HEK293 (cell line): ENCODE measurements around the gene GCA.

Experiments
- GLI2 ChIP-seq: fragments of 450-650 bp; formaldehyde crosslinking; IDR thresholded peaks from 2 replicates; pipeline ENCODE4; 2017; ENCODE audit warnings: missing biosample characterization, missing genetic modification characterization, low read depth, borderline replicate concordance
- GLI4 ChIP-seq: fragments of 450-650 bp; formaldehyde crosslinking; IDR thresholded peaks from 2 replicates; pipeline ENCODE4 v1.5.1; 2016; ENCODE audit warnings: missing biosample characterization, missing genetic modification characterization
- GLIS1 ChIP-seq: fragments of 450-650 bp; formaldehyde crosslinking; IDR thresholded peaks from 2 replicates; pipeline ENCODE4 v1.5.1; 2016; ENCODE audit warnings: missing biosample characterization, missing genetic modification characterization
- KLF8 ChIP-seq: fragments of 450-650 bp; formaldehyde crosslinking; IDR thresholded peaks from 2 replicates; pipeline ENCODE4 v1.5.1; 2016; ENCODE audit warnings: missing biosample characterization, missing genetic modification characterization
- REPIN1 ChIP-seq: fragments of 450-650 bp; formaldehyde crosslinking; IDR thresholded peaks from 2 replicates; pipeline ENCODE4 v1.5.1; 2017; ENCODE audit warnings: missing biosample characterization, missing genetic modification characterization, low read depth
- TRIM28 ChIP-seq: IDR thresholded peaks from 2 replicates; pipeline ENCODE4 v1.6.1; 2011; ENCODE audit warnings: low read length, control low read depth, borderline replicate concordance
- ZBTB20 ChIP-seq: fragments of 450-650 bp; formaldehyde crosslinking; IDR thresholded peaks from 2 replicates; pipeline ENCODE4 v1.5.1; 2016; ENCODE audit warnings: missing biosample characterization, missing genetic modification characterization
- ZBTB48 ChIP-seq: fragments of 450-650 bp; formaldehyde crosslinking; IDR thresholded peaks from 2 replicates; pipeline ENCODE4 v1.5.1; 2016; ENCODE audit warnings: missing biosample characterization, missing genetic modification characterization
- ZFHX2 ChIP-seq: fragments of 450-650 bp; formaldehyde crosslinking; conservative IDR thresholded peaks from 2 replicates; pipeline ENCODE4 v1.5.1; 2016; ENCODE audit warnings: missing biosample characterization, missing genetic modification characterization
- ZFP69B ChIP-seq: fragments of 450-650 bp; formaldehyde crosslinking; IDR thresholded peaks from 2 replicates; pipeline ENCODE4 v1.5.1; 2016; ENCODE audit warnings: missing biosample characterization, missing genetic modification characterization
- ZNF10 ChIP-seq: fragments of 450-650 bp; formaldehyde crosslinking; IDR thresholded peaks from 2 replicates; pipeline ENCODE4 v1.5.1; 2017; ENCODE audit warnings: missing biosample characterization, missing genetic modification characterization
- ZNF133 ChIP-seq: fragments of 450-650 bp; formaldehyde crosslinking; IDR thresholded peaks from 2 replicates; pipeline ENCODE4 v1.5.1; 2016; ENCODE audit warnings: missing biosample characterization, missing genetic modification characterization
- ZNF138 ChIP-seq: fragments of 450-650 bp; formaldehyde crosslinking; IDR thresholded peaks from 2 replicates; pipeline ENCODE4 v1.5.1; 2016; ENCODE audit warnings: missing biosample characterization, missing genetic modification characterization, borderline replicate concordance
- ZNF366 ChIP-seq: fragments of 450-650 bp; formaldehyde crosslinking; conservative IDR thresholded peaks from 2 replicates; pipeline ENCODE4 v1.5.1; 2016; ENCODE audit warnings: missing biosample characterization, missing genetic modification characterization
- ZNF433 ChIP-seq: fragments of 450-650 bp; formaldehyde crosslinking; IDR thresholded peaks from 2 replicates; pipeline ENCODE4 v1.5.1; 2016; ENCODE audit warnings: missing biosample characterization, missing genetic modification characterization, low read depth
- ZNF473 ChIP-seq: fragments of 450-650 bp; formaldehyde crosslinking; IDR thresholded peaks from 2 replicates; pipeline ENCODE4 v1.5.1; 2017; ENCODE audit warnings: missing biosample characterization, missing genetic modification characterization
- ZNF510 ChIP-seq: fragments of 450-650 bp; formaldehyde crosslinking; IDR thresholded peaks from 2 replicates; pipeline ENCODE4 v1.5.1; 2018; ENCODE audit warnings: mild to moderate bottlenecking, missing genetic modification characterization, missing biosample characterization; ENCODE audit not compliant: insufficient replicate concordance
- ZNF555 ChIP-seq: fragments of 450-650 bp; formaldehyde crosslinking; conservative IDR thresholded peaks from 2 replicates; pipeline ENCODE4 v1.5.1; 2017; ENCODE audit warnings: missing biosample characterization, mild to moderate bottlenecking, missing genetic modification characterization, inconsistent platforms
- ZNF571 ChIP-seq: fragments of 450-650 bp; formaldehyde crosslinking; IDR thresholded peaks from 2 replicates; pipeline ENCODE4 v1.5.0; 2017; ENCODE audit warnings: missing biosample characterization, missing genetic modification characterization
- ZNF600 ChIP-seq: fragments of 450-650 bp; formaldehyde crosslinking; IDR thresholded peaks from 2 replicates; pipeline ENCODE4 v1.5.1; 2016; ENCODE audit warnings: missing biosample characterization, missing genetic modification characterization
- ZNF654 ChIP-seq: fragments of 450-650 bp; formaldehyde crosslinking; IDR thresholded peaks from 2 replicates; pipeline ENCODE4 v1.5.1; 2016; ENCODE audit warnings: low read depth, missing biosample characterization, missing genetic modification characterization
- TF ChIP-seq, protein P1 (sequence below): fragments of 450-650 bp; formaldehyde crosslinking; IDR thresholded peaks from 2 replicates; pipeline ENCODE4 v1.5.1; 2016; ENCODE audit warnings: missing biosample characterization, missing genetic modification characterization
- TF ChIP-seq, protein P2 (sequence below): fragments of 450-650 bp; formaldehyde crosslinking; IDR thresholded peaks from 2 replicates; pipeline ENCODE4 v1.5.1; 2016; ENCODE audit warnings: missing biosample characterization, missing genetic modification characterization
- TF ChIP-seq, protein P3 (sequence below): fragments of 450-650 bp; formaldehyde crosslinking; IDR thresholded peaks from 2 replicates; pipeline ENCODE4 v1.5.1; 2016; ENCODE audit warnings: missing biosample characterization, missing genetic modification characterization, borderline replicate concordance
- TF ChIP-seq, protein P4 (sequence below): fragments of 450-650 bp; formaldehyde crosslinking; optimal IDR thresholded peaks from 2 replicates; pipeline ENCODE3; 2016; ENCODE audit warnings: missing biosample characterization, mild to moderate bottlenecking, missing genetic modification characterization
- TF ChIP-seq, protein P5 (sequence below): fragments of 450-650 bp; formaldehyde crosslinking; conservative IDR thresholded peaks from 2 replicates; pipeline ENCODE4 v1.5.1; 2016; ENCODE audit warnings: low read depth, missing biosample characterization, missing genetic modification characterization
- TF ChIP-seq, protein P6 (sequence below): fragments of 450-650 bp; formaldehyde crosslinking; IDR thresholded peaks from 2 replicates; pipeline ENCODE4 v1.5.1; 2017; ENCODE audit warnings: missing biosample characterization, missing genetic modification characterization

Gene GCA

DNA sequence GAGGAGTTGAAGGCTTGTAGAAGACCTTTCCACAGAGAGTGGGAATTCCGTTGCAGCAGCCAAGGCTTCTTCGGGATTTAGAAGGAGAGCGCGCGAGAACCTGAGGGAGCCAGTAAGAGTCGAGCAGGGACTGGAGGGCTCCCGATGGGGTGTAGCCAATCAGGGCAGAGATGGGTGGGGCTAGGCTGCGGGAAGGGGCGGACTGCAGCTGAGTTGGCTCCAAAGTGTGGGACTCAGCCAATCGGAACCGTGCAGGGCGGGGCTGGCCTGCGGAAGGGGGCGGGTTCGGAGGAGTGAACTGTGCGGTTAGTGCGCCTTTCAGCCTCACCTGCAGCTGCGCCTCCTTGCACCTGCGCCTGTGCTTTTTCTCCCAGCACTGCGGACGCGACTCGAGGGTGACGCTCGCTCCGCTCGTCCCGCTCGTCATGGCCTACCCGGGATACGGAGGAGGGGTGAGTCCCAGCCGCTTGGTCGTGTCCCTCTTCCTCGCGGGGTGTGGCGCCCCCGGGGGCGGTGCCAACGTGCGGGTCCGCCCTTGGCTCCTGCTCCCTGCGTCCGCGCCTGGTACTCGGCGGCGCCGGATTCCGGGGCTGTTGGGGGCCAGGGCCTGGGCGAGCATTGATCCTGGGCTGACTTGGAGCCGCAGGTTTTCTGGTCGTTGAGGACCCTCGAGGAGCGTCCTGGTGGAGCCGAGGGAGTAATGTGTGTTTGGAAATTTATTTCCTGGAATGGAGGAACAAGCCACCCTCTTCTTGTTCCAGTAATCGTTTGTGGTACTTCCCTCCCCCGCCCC, at the start of gene GCA (continued):
- TF ChIP-seq, protein P1, sequence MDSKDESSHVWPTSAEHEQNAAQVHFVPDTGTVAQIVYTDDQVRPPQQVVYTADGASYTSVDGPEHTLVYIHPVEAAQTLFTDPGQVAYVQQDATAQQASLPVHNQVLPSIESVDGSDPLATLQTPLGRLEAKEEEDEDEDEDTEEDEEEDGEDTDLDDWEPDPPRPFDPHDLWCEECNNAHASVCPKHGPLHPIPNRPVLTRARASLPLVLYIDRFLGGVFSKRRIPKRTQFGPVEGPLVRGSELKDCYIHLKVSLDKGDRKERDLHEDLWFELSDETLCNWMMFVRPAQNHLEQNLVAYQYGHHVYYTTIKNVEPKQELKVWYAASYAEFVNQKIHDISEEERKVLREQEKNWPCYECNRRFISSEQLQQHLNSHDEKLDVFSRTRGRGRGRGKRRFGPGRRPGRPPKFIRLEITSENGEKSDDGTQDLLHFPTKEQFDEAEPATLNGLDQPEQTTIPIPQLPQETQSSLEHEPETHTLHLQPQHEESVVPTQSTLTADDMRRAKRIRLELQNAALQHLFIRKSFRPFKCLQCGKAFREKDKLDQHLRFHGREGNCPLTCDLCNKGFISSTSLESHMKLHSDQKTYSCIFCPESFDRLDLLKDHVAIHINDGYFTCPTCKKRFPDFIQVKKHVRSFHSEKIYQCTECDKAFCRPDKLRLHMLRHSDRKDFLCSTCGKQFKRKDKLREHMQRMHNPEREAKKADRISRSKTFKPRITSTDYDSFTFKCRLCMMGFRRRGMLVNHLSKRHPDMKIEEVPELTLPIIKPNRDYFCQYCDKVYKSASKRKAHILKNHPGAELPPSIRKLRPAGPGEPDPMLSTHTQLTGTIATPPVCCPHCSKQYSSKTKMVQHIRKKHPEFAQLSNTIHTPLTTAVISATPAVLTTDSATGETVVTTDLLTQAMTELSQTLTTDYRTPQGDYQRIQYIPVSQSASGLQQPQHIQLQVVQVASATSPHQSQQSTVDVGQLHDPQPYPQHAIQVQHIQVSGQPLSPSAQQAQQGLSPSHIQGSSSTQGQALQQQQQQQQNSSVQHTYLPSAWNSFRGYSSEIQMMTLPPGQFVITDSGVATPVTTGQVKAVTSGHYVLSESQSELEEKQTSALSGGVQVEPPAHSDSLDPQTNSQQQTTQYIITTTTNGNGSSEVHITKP: peak; percentile 85
- TF ChIP-seq, protein P2, sequence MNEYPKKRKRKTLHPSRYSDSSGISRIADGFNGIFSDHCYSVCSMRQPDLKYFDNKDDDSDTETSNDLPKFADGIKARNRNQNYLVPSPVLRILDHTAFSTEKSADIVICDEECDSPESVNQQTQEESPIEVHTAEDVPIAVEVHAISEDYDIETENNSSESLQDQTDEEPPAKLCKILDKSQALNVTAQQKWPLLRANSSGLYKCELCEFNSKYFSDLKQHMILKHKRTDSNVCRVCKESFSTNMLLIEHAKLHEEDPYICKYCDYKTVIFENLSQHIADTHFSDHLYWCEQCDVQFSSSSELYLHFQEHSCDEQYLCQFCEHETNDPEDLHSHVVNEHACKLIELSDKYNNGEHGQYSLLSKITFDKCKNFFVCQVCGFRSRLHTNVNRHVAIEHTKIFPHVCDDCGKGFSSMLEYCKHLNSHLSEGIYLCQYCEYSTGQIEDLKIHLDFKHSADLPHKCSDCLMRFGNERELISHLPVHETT (tag by site-specific recombination): no peak
- TF ChIP-seq, protein P3, sequence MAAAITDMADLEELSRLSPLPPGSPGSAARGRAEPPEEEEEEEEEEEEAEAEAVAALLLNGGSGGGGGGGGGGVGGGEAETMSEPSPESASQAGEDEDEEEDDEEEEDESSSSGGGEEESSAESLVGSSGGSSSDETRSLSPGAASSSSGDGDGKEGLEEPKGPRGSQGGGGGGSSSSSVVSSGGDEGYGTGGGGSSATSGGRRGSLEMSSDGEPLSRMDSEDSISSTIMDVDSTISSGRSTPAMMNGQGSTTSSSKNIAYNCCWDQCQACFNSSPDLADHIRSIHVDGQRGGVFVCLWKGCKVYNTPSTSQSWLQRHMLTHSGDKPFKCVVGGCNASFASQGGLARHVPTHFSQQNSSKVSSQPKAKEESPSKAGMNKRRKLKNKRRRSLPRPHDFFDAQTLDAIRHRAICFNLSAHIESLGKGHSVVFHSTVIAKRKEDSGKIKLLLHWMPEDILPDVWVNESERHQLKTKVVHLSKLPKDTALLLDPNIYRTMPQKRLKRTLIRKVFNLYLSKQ: no peak
- TF ChIP-seq ZNF433 (tag by site-specific recombination): no peak
- no peak for TF ChIP-seq ZNF138
- TF ChIP-seq GLIS1 (tag by site-specific recombination): peak; percentile 51
- no peak for TF ChIP-seq ZNF555 (tag by site-specific recombination)
- TF ChIP-seq ZFHX2 (tag by site-specific recombination): no peak; the same call in 1 of the 2 replicates
- no peak for TF ChIP-seq GLI2 (tag by site-specific recombination)
- TF ChIP-seq ZNF10 (tag by site-specific recombination): no peak
- TF ChIP-seq GLI4 (tag by site-specific recombination): no peak
- TF ChIP-seq ZBTB48 (tag by site-specific recombination): no peak
- TF ChIP-seq ZNF473 (tag by site-specific recombination): no peak
- TF ChIP-seq, protein P4, sequence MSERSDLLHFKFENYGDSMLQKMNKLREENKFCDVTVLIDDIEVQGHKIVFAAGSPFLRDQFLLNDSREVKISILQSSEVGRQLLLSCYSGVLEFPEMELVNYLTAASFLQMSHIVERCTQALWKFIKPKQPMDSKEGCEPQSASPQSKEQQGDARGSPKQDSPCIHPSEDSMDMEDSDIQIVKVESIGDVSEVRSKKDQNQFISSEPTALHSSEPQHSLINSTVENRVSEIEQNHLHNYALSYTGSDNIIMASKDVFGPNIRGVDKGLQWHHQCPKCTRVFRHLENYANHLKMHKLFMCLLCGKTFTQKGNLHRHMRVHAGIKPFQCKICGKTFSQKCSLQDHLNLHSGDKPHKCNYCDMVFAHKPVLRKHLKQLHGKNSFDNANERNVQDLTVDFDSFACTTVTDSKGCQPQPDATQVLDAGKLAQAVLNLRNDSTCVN: peak; percentile 75
- TF ChIP-seq KLF8 (tag by site-specific recombination): peak; percentile 79; the same call in 1 of the 2 replicates
- no peak for TF ChIP-seq ZNF510
- peak; percentile 91 for TF ChIP-seq ZBTB20 (tag by site-specific recombination)
- no peak for TF ChIP-seq ZNF571 (tag by site-specific recombination)
- peak; percentile 48; the same call in 1 of the 2 replicates for TF ChIP-seq ZNF600 (tag by site-specific recombination)
- no peak for TF ChIP-seq ZNF654 (tag by site-specific recombination)
- peak; percentile 13; the same call in 1 of the 2 replicates for TF ChIP-seq TRIM28
- TF ChIP-seq, protein P5, sequence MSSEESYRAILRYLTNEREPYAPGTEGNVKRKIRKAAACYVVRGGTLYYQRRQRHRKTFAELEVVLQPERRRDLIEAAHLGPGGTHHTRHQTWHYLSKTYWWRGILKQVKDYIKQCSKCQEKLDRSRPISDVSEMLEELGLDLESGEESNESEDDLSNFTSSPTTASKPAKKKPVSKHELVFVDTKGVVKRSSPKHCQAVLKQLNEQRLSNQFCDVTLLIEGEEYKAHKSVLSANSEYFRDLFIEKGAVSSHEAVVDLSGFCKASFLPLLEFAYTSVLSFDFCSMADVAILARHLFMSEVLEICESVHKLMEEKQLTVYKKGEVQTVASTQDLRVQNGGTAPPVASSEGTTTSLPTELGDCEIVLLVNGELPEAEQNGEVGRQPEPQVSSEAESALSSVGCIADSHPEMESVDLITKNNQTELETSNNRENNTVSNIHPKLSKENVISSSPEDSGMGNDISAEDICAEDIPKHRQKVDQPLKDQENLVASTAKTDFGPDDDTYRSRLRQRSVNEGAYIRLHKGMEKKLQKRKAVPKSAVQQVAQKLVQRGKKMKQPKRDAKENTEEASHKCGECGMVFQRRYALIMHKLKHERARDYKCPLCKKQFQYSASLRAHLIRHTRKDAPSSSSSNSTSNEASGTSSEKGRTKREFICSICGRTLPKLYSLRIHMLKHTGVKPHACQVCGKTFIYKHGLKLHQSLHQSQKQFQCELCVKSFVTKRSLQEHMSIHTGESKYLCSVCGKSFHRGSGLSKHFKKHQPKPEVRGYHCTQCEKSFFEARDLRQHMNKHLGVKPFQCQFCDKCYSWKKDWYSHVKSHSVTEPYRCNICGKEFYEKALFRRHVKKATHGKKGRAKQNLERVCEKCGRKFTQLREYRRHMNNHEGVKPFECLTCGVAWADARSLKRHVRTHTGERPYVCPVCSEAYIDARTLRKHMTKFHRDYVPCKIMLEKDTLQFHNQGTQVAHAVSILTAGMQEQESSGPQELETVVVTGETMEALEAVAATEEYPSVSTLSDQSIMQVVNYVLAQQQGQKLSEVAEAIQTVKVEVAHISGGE (tag by site-specific recombination): peak; percentile 30; the same call in 1 of the 2 replicates
- TF ChIP-seq ZNF366 (tag by site-specific recombination): no peak
- no peak for TF ChIP-seq ZNF133 (tag by site-specific recombination)
- TF ChIP-seq, protein P6, sequence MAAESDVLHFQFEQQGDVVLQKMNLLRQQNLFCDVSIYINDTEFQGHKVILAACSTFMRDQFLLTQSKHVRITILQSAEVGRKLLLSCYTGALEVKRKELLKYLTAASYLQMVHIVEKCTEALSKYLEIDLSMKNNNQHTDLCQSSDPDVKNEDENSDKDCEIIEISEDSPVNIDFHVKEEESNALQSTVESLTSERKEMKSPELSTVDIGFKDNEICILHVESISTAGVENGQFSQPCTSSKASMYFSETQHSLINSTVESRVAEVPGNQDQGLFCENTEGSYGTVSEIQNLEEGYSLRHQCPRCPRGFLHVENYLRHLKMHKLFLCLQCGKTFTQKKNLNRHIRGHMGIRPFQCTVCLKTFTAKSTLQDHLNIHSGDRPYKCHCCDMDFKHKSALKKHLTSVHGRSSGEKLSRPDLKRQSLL (tag by site-specific recombination): peak; percentile 47; the same call in 1 of the 2 replicates
- no peak for TF ChIP-seq ZFP69B
- TF ChIP-seq REPIN1 (tag by site-specific recombination): 0 out of 2 replicates have a peak, but pooled peaks have one; percentile 33
